Tibial artery (tissue), 4 donors: ENCODE measurements around the gene ATP9B.
"Not testable (repeated sequence)": the region's sequence is repeated elsewhere in the genome, so short reads cannot be mapped to it uniquely, and the experiment has no call there.

Experiments used
- DNase-seq, 2 donors: peaks; one replicate each; pipeline ENCODE4 v3.0.0-alpha.2; 2019
- H3K27ac ChIP-seq, 2 donors: fragments of 200-600 bp; sonication (generic) in 1 of 2; 1 replicate in 1 of 2; 2 replicates in 1 of 2; pipeline ENCODE4 v1.5.1; 2018 to 2019; ENCODE audit warnings: mild to moderate bottlenecking in 1 of 2
- H3K27me3 ChIP-seq, 2 donors: fragments of 200-600 bp; sonication (generic) in 1 of 2; one replicate each; pipeline versions ENCODE4 v1.5.1 to v1.6.0; 2016 to 2019
- H3K36me3 ChIP-seq, 3 donors: fragments of 200-600 bp; sonication (generic) in 2 of 3; one replicate each; pipeline ENCODE4 v1.5.1; 2016 to 2019; ENCODE audit warnings: mild to moderate bottlenecking in 2 of 3
- H3K4me1 ChIP-seq, 4 donors: fragments of 200-600 bp; sonication (generic) in 2 of 4; 1 replicate in 3 of 4; 2 replicates in 1 of 4; pipeline ENCODE4 v1.5.1; 2016 to 2019
- H3K4me3 ChIP-seq, 2 donors: fragments of 200-600 bp; sonication (generic) in 1 of 2; 1 replicate in 1 of 2; 2 replicates in 1 of 2; pipeline ENCODE4 v1.5.1; 2018 to 2019; ENCODE audit warnings: mild to moderate bottlenecking in 2 of 2
- H3K9me3 ChIP-seq, 3 donors: fragments of 200-600 bp; sonication (generic) in 1 of 3; one replicate each; pipeline ENCODE4 v1.5.1; 2016 to 2019
- intact Hi-C: fragments of 100-400 bp; cut with DNase I; formaldehyde crosslinking; loops from one replicate; pipeline ENCODE4 v1.15.0; 2023; ENCODE audit warnings: low total_unique reads
- TF ChIP-seq, protein P1 (sequence below), 2 experiments: fragments of 200-600 bp in 1 of 2; fragments of 450-650 bp in 1 of 2; IDR thresholded peaks; one replicate each; pipeline ENCODE4 v1.5.1; 2017 to 2019; ENCODE audit warnings: antibody characterized with exemption in 2 of 2, mild to moderate bottlenecking in 1 of 2, moderate library complexity in 1 of 2

Gene ATP9B

GRCh38 chr18:79275992-79276391 is 206.8 kb downstream of the ATP9B start:
- TF ChIP-seq, protein P1, sequence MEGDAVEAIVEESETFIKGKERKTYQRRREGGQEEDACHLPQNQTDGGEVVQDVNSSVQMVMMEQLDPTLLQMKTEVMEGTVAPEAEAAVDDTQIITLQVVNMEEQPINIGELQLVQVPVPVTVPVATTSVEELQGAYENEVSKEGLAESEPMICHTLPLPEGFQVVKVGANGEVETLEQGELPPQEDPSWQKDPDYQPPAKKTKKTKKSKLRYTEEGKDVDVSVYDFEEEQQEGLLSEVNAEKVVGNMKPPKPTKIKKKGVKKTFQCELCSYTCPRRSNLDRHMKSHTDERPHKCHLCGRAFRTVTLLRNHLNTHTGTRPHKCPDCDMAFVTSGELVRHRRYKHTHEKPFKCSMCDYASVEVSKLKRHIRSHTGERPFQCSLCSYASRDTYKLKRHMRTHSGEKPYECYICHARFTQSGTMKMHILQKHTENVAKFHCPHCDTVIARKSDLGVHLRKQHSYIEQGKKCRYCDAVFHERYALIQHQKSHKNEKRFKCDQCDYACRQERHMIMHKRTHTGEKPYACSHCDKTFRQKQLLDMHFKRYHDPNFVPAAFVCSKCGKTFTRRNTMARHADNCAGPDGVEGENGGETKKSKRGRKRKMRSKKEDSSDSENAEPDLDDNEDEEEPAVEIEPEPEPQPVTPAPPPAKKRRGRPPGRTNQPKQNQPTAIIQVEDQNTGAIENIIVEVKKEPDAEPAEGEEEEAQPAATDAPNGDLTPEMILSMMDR (IDR thresholded peaks at IDR 0.05): no peak

GRCh38 chr18:79278896-79279295 is 209.7 kb downstream of the ATP9B start:
- TF ChIP-seq, protein P1 (IDR thresholded peaks at IDR 0.05): no peak
- Histone ChIP-seq H3K4me3 (no peak overlapping the region), H3K27ac (no peak overlapping the region), H3K36me3 (peaks cover 13 to 59% (median 34%) of the 10 kb centered on the region in 3 donors), H3K27me3 (no peaks in the 10 kb centered on the region), H3K4me1 (no peaks in the 10 kb centered on the region), H3K9me3 (no peaks in the 10 kb centered on the region)
- no peak for DNase-seq
- intact Hi-C loops: no loop called here

More at GRCh38 chr18:79275992-79276391, 206.8 kb downstream of the ATP9B start:
- no peaks in the 10 kb centered on the region for H3K4me1 ChIP-seq
- no peaks in the 10 kb centered on the region for H3K9me3 ChIP-seq
- H3K27me3 ChIP-seq: no peaks in the 10 kb centered on the region
- DNase-seq: no peak
- intact Hi-C loops: no loop called here
- peaks cover 17 to 44% (median 26%) of the 10 kb centered on the region in 3 donors for H3K36me3 ChIP-seq
- no peak overlapping the region for H3K4me3 ChIP-seq
- no peak overlapping the region for H3K27ac ChIP-seq

GRCh38 chr18:79283131-79283810 is 214.1 kb downstream of the ATP9B start:
- TF ChIP-seq, protein P1 (IDR thresholded peaks at IDR 0.05): no peak
- peaks cover 7 to 38% (median 29%) of the 10 kb centered on the region in 3 donors for H3K36me3 ChIP-seq
- H3K27ac ChIP-seq: no peak overlapping the region
- no peaks in the 10 kb centered on the region for H3K4me1 ChIP-seq
- DNase-seq: no peak
- H3K4me3 ChIP-seq: no peak overlapping the region
- no peaks in the 10 kb centered on the region for H3K27me3 ChIP-seq
- intact Hi-C loops: no loop called here
- no peaks in the 10 kb centered on the region for H3K9me3 ChIP-seq

GRCh38 chr18:79283929-79284328 is 214.7 kb downstream of the ATP9B start:
- intact Hi-C loops: no loop called here
- H3K4me1 ChIP-seq: no peaks in the 10 kb centered on the region
- no peak for DNase-seq
- H3K9me3 ChIP-seq: no peaks in the 10 kb centered on the region
- TF ChIP-seq, protein P1 (IDR thresholded peaks at IDR 0.05): no peak
- H3K27ac ChIP-seq: no peak overlapping the region
- H3K36me3 ChIP-seq: peaks cover 4 to 33% (median 23%) of the 10 kb centered on the region in 3 donors
- H3K4me3 ChIP-seq: no peak overlapping the region
- H3K27me3 ChIP-seq: no peaks in the 10 kb centered on the region

DNA sequence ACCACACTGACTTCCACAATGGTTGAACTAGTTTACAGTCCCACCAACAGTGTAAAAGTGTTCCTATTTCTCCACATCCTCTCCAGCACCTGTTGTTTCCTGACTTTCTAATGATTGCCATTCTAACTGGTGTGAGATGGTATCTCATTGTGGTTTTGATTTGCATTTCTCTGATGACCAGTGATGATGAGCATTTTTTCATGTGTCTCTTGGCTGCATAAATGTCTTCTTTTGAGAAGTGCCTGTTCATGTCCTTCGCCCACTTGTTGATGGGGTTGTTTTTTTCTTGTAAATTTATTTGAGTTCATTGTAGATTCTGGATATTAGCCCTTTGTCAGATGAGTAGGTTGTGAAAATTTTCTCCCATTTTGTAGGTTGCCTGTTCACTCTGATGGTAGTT is 216.0 kb downstream of the ATP9B start:
- intact Hi-C loops, H3K9me3 ChIP-seq, H3K4me1 ChIP-seq, H3K4me3 ChIP-seq, DNase-seq, H3K27ac ChIP-seq, H3K27me3 ChIP-seq: not testable (repeated sequence)
- H3K36me3 ChIP-seq: peaks cover 4 to 28% (median 19%) of the 10 kb centered on the region in 3 donors

DNA sequence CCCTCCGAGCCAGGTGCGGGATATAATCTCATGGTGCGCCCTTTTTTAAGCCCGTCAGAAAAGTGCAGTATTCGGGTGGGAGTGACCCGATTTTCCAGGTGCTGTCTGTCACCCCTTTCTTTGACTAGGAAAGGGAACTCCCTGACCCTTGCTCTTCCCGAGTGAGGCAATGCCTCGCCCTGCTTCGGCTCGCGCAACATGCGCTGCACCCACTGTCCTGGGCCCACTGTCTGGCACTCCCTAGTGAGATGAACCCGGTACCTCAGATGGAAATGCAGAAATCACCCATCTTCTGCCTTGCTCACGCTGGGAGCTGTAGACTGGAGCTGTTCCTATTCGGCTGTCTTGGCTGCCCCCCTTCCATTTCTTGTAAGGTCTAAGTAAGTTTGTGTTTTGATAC is 221.2 kb downstream of the ATP9B start:
- DNase-seq, H3K9me3 ChIP-seq, H3K4me1 ChIP-seq, H3K27ac ChIP-seq, H3K4me3 ChIP-seq, H3K27me3 ChIP-seq, intact Hi-C loops: not testable (repeated sequence)
- H3K36me3 ChIP-seq: peaks cover 6 to 11% (median 9%) of the 10 kb centered on the region in 3 donors
